Gastroesophageal sphincter (tissue), 4 donors: ENCODE measurements around the gene DGLUCY. TPM values are rescaled to one million over a fixed set of nuclear protein-coding genes. Genes with fewer than 3 reads are reported as not detected.
A peak's percentile ranks its signal among the peaks of the same experiment; 100 is the strongest.
"Not testable (repeated sequence)": the region's sequence is repeated elsewhere in the genome, so short reads cannot be mapped to it uniquely, and the experiment has no call there.

Source experiments
- ATAC-seq: fragments of 150-250 bp; one replicate; pipeline ENCODE4 v1.9.1; 2016; ENCODE audit warnings: mild to moderate bottlenecking, moderate library complexity
- H3K27ac ChIP-seq, 4 donors: fragments of 200-600 bp; sonication (generic) in 3 of 4; 1 replicate in 3 of 4; 2 replicates in 1 of 4; pipeline ENCODE4 v1.5.1; 2016 to 2019
- H3K27me3 ChIP-seq: fragments of 200-600 bp; sonication (generic); one replicate; pipeline ENCODE4 v1.5.1; 2019
- H3K36me3 ChIP-seq, 2 donors: fragments of 200-600 bp; sonication (generic); one replicate each; pipeline ENCODE4 v1.5.1; 2019; ENCODE audit warnings: control low read depth in 1 of 2
- H3K4me1 ChIP-seq, 3 donors: fragments of 200-600 bp; sonication (generic); 1 replicate in 2 of 3; 2 replicates in 1 of 3; pipeline ENCODE4 v1.5.1; 2016 to 2019; ENCODE audit warnings: control low read depth in 2 of 3
- H3K4me3 ChIP-seq, 2 donors: fragments of 200-600 bp; sonication (generic); one replicate each; pipeline ENCODE4 v1.5.1; 2019; ENCODE audit warnings: mild to moderate bottlenecking in 1 of 2, moderate library complexity in 1 of 2
- H3K9me3 ChIP-seq, 3 donors: fragments of 200-600 bp; sonication (generic); one replicate each; pipeline ENCODE4 v1.5.1; 2017 to 2019; ENCODE audit warnings: control low read depth in 2 of 3
- CTCF ChIP-seq, 4 experiments: fragments of 200-600 bp in 2 of 4; fragments of 450-650 bp in 2 of 4; sonication (generic) in 1 of 4; IDR thresholded peaks; one replicate each; pipeline ENCODE4 v1.5.1; 2017 to 2019; ENCODE audit warnings: antibody characterized with exemption in 4 of 4, mild to moderate bottlenecking in 2 of 4, moderate library complexity in 2 of 4
- EP300 ChIP-seq: sonication (generic); formaldehyde crosslinking; IDR thresholded peaks from one replicate; pipeline ENCODE4 v1.6.1; 2017; ENCODE audit warnings: antibody characterized with exemption, mild to moderate bottlenecking
- POLR2A ChIP-seq, 2 donors: fragments of 450-650 bp; IDR thresholded peaks; one replicate each; pipeline ENCODE4 v1.6.1; 2017; ENCODE audit warnings: antibody characterized with exemption in 2 of 2, mild to moderate bottlenecking in 2 of 2, moderate library complexity in 1 of 2
- POLR2AphosphoS5 ChIP-seq: sonication (generic); formaldehyde crosslinking; IDR thresholded peaks from one replicate; pipeline ENCODE4 v1.6.1; 2017; ENCODE audit warnings: antibody characterized with exemption
- WGBS, 2 donors: methylation state at CpG; one replicate each; pipeline ENCODE4 v1.1.5; 2018; ENCODE audit warnings: low coverage in 1 of 2; 5-methylcytosine and 5-hydroxymethylcytosine counted together
- total RNA-seq, 4 donors: library from RNA; depleted of rRNA; stranded (reverse); fragments of >200 nt; gene quantifications; one replicate each; pipeline ENCODE4 v1.1.0, GENCODE V29; 2016

The DGLUCY gene
- total RNA-seq, 4 donors from 2014 or later = 52.8 to 118 (median 77.3) TPM

GRCh38 chr14:91118511-91119068 is 4.7 kb downstream of the DGLUCY start:
- no peak overlapping the region for H3K4me3 ChIP-seq
- no peaks in the 10 kb centered on the region for H3K9me3 ChIP-seq
- H3K4me1 ChIP-seq = peaks cover 5 to 87% (median 18%) of the 10 kb centered on the region in 3 donors
- no peak for ATAC-seq
- TF ChIP-seq CTCF (IDR thresholded peaks at IDR 0.05) (no peak), POLR2A (IDR thresholded peaks at IDR 0.05) (no peak), POLR2AphosphoS5 (no peak), EP300 (no peak)
- H3K27me3 ChIP-seq = no peaks in the 10 kb centered on the region
- peak overlapping the region in 2 of 4 donors; percentile 90 to 96 for H3K27ac ChIP-seq
- WGBS, 2 donors = 91 to 100% methylated on average over 2 of the region's 2 CpGs
- peaks cover 0 to 4% of the 10 kb centered on the region in 2 donors for H3K36me3 ChIP-seq

- no peak overlapping the region for H3K4me3 ChIP-seq
- WGBS, 2 donors = 31 to 60% methylated on average over 5 to 7 of the region's 8 CpGs
- H3K27me3 ChIP-seq = no peaks in the 10 kb centered on the region
- H3K4me1 ChIP-seq = peaks cover 8 to 96% (median 22%) of the 10 kb centered on the region in 3 donors
- peaks cover 0 to 4% of the 10 kb centered on the region in 2 donors for H3K36me3 ChIP-seq
- ATAC-seq = peak; percentile 35
- no peak for TF ChIP-seq CTCF (IDR thresholded peaks at IDR 0.05)
- no peak for TF ChIP-seq POLR2A (IDR thresholded peaks at IDR 0.05)
- TF ChIP-seq POLR2AphosphoS5 = no peak
- no peak for TF ChIP-seq EP300
- peak overlapping the region; percentile 20 to 96 (median 67) for H3K27ac ChIP-seq
- H3K9me3 ChIP-seq = no peaks in the 10 kb centered on the region
These were observed 5.9 kb downstream of the DGLUCY start for GRCh38 chr14:91119556-91120311.

- peak overlapping the region; percentile 77 to 96 (median 87) for H3K27ac ChIP-seq
- ATAC-seq = peak; percentile 58
- WGBS, 2 donors = 51% methylated on average over 6 to 8 of the region's 8 CpGs
These were observed 9.3 kb downstream of the DGLUCY start for GRCh38 chr14:91123201-91123600.

GRCh38 chr14:91124406-91125270 is 10.8 kb downstream of the DGLUCY start:
- not testable (repeated sequence) for H3K9me3 ChIP-seq, H3K27me3 ChIP-seq, H3K36me3 ChIP-seq, ATAC-seq, H3K4me3 ChIP-seq
- 61 to 69% methylated on average over 3 to 5 of the region's 5 CpGs for WGBS, 2 donors
- Histone ChIP-seq H3K27ac (peak overlapping the region; percentile 70 to 96 (median 81)), H3K4me1 (peaks cover 6 to 77% (median 10%) of the 10 kb centered on the region in 3 donors)

More at GRCh38 chr14:91123201-91123600, 9.3 kb downstream of the DGLUCY start:
- H3K27me3 ChIP-seq = no peaks in the 10 kb centered on the region
- TF ChIP-seq CTCF (IDR thresholded peaks at IDR 0.05) = no peak
- TF ChIP-seq POLR2AphosphoS5 = no peak
- TF ChIP-seq EP300 = no peak
- no peak for TF ChIP-seq POLR2A (IDR thresholded peaks at IDR 0.05)
- no peaks in the 10 kb centered on the region for H3K9me3 ChIP-seq
- no peak overlapping the region for H3K4me3 ChIP-seq
- H3K36me3 ChIP-seq = peaks cover 0 to 4% of the 10 kb centered on the region in 2 donors
- peaks cover 6 to 84% (median 10%) of the 10 kb centered on the region in 3 donors for H3K4me1 ChIP-seq

GRCh38 chr14:91125271-91125660 is 11.4 kb downstream of the DGLUCY start:
- WGBS, 2 donors = 43 to 78% methylated on average over 6 to 7 of the region's 7 CpGs
- Histone ChIP-seq H3K4me1 (peaks cover 6 to 71% (median 9%) of the 10 kb centered on the region in 3 donors), H3K27ac (peak overlapping the region; percentile 70 to 96 (median 81)), H3K27me3 (no peaks in the 10 kb centered on the region), H3K4me3 (no peak overlapping the region), H3K9me3 (no peaks in the 10 kb centered on the region), H3K36me3 (peaks cover 0 to 14% of the 10 kb centered on the region in 2 donors)
- TF ChIP-seq EP300 (no peak), POLR2A (IDR thresholded peaks at IDR 0.05) (no peak), POLR2AphosphoS5 (no peak), CTCF (IDR thresholded peaks at IDR 0.05) (no peak)
- ATAC-seq = no peak
